ENCODE measurements around the gene PHF21A.
"Not testable (repeated sequence)": the region's sequence is repeated elsewhere in the genome, so short reads cannot be mapped to it uniquely, and the experiment has no call there.

Gene PHF21A

DNA sequence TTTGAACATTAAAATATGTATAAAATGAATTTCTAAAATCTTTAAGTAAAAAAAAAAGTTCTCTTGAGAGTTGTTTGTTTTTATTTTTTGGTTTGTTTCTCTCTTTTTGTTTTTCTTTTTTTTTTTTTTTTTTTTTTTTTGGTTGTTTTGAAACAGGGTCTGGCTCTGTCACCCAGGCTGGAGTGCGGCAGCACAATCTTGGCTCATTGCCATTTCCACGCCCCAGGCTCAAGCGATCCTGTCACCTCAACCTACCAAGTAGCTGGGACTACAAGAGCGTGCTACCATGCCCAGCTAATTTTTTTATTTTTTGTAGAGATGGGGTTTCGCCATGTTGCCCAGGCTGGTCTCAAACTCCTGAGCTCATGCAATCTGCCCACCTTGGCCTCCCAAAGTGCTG lies 139.4 kb downstream of the PHF21A start:
- DNase-seq: not testable (repeated sequence)

DNA sequence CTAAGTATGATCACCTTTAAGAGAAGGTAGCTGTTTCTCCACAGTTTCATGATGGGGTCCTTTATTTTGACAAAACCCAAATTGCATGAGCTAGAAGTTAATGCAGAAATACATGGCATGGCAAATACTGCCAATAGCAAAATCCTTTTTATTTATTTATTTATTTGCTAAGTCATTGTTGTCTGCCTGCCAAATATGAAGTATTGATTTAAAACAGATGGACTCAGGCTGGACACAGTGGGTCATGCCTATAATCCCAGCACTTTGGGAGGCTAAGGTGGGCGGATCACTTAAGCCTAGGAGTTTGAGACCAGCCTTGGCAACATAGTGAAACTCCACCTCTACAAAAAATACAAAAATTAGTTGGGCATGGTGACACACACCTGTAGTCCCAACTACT lies 146.4 kb downstream of the PHF21A start:
- no peak for DNase-seq

DNA sequence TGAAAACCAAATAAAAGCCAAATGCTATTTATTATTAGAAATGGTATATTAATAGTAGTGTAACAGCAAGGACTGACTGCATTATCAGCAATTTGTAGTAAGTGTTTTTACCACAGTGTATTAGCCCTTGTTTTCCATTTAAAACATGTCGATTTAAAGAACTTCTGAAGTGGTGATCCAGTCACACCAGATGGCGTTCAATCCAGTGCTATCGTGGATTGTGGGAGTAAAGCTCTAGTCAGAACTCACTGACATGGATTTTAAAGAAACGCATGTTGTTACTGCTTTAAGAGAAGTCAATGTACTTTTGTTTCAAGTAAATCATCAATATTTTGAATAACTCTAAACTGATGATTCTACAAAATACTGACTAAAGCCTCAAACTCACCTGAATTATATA lies 147.7 kb downstream of the PHF21A start:
- no peak for DNase-seq

DNA sequence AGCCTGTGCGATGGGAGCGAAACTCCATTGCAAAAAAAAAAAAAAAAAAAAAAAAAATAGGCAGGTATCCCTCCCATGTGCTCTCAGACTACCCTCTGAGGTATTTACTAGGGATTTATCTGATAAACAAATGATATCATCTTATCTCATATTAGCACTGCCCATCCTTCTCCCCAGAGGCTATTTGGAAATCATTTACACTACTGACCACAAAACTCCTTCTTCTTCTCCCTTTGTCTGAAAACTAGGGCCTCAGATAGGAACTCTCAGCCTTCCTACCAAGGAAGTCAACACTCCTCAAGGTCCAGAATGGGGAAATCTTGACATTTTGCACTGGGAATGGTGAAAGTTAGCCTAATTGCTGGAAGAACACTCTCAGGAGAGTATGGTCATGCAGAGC lies 152.4 kb downstream of the PHF21A start:
- DNase-seq: no peak

DNA sequence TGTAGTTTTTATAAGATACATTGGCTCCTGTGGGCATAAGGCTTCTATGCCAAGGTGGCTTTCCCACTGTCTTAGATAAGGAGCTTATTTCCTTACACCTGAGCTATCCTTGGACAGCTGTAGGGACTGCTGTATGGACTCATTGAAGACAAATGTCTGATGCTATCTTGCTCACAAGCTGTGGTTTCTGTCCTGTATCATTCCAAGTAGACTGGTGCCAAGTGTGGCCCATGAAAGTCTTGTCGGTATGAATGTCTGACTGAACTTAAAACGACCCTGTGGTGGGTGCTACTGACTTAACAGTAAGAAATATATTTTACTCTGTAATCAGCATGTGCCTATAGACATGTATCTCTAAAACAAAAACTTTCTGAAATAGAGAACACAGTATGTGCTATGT lies 153.7 kb downstream of the PHF21A start:
- no peak for DNase-seq

DNA sequence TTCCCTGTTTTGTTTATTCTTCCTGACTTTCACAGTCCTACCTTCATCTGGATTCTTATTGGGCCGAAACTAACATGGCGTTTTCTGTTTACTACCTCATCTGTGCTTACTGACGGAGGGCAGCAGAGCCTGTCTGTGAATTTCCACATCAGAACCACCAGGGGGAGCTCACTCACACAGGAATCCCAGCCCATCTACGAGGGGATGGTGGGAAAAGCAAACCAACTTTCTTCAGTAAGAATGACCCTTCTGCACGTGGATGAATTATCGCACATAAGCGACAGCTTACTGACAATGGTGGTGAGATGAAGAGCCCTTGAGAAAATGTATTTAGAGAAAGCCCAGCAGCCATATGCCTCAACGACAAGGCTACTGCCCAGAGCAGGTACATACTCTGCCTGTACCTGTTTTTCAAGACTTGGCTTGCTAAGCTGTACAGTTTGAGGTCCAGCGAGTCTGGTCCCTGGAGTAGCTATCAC lies 156.3 kb downstream of the PHF21A start:
- peak; percentile 57 to 69 for DNase-seq

DNA sequence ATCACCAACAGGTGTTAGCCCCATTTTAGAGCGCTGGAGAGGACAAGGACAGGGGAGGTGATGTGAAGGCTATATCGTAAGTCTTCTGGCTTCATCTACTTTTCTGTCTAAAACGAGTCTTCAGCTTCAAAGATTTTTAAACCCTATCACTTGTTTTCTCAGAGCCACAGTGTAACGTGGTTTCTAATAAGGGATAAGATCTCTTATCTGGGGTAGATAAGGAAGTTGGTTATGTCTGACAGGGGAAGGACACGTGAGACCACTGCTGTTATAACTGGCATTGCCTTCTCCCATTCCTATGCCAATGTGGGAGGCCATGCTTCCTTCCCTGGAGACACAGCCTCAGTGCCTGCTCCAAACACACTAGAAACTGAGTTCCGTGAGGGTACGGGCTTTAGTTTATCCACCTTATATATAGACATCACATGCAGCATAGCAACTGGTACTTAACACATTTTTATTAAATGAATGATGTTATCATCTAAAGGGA lies 159.5 kb downstream of the PHF21A start:
- DNase-seq: no peak

DNA sequence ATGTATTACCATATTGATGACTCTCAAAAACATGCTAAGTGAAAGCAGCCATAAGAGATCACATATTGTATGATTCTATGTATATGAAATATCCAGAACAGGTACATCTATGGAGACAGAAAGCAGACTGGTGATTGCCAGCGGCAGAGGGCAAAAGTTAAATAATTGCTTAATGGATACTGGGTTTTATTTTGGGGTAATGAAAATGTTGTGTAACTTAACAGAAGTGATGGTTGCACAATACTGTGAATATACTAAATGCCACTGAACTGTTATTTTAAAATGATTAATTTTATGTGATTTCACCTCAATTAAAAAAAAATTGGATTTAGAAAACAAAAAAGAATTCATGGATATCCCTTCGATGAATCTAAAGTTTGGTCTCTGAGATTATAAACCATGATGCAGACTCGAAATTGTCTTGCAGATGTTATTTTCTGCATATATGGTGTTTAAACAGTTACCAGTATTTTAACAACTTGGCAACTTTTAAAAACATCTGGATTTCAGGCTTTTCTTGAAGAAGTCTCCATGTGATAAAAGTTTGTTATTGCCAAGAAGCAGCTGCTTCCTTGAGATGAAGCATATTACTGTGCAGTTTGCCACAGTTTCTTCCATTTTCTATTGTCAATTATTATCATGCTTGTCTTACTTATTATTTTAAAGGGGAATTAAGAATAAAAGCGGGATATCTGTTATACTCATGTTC lies 160.7 kb downstream of the PHF21A start:
- DNase-seq: no peak

DNA sequence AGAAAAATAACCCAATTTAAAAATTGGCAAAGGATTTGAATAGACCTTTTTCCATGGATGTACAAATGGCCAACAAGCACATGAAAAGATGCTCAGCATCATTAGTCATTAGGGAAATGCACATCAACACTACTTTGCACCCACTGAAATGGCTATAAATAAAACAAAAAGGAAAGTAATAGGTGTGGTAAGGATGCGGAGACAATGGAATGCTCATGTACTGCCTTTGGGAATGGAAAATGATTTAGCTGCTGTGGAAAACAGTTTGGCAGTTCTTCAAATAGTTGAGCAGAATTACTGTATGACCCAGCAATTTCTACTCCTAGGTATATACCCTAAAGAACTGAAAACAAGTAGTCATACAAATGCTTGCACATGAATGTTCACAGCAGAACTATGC lies 161.4 kb downstream of the PHF21A start:
- DNase-seq: no peak

DNA sequence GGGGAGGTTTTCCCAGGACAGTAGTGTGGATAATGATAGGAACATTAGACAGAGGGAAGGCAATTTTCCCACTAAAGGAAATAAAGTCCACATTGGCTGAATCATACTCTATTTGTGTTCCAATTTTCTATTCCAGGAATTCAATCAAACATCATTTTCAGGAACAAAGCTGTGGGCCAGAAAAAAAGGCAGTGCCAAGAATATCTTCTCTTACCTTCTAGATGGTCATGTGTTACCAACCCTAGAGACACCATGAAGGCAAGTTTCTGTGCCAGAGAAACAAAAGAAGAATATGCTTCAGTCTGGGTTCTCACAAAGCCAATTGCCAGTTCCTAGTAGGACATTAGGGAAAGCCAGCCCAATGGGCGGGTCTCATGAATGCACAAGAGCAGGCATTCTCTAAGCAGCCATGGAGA lies 171.3 kb downstream of the PHF21A start:
- peak; percentile 33 to 56 for DNase-seq

DNA sequence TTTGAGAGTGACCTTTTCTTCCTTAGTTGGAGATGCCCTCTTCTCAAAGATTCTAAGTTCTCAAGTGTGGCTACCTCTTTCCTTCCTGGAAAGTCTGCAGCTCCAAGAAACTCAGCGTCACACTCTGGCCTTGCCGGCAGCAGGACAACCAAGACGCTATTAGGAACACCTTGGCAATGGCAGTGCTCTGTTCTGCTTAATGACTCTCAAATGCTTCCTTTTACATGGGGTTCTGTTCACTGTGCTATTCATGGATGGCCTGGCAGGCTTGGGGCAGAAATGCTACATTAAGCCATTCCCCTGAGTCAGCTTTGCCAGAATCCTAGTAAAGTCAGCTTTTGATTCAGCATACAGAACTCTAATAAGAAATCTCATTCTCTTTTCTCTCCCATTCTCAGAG lies 172.9 kb downstream of the PHF21A start:
- DNase-seq: no peak

DNA sequence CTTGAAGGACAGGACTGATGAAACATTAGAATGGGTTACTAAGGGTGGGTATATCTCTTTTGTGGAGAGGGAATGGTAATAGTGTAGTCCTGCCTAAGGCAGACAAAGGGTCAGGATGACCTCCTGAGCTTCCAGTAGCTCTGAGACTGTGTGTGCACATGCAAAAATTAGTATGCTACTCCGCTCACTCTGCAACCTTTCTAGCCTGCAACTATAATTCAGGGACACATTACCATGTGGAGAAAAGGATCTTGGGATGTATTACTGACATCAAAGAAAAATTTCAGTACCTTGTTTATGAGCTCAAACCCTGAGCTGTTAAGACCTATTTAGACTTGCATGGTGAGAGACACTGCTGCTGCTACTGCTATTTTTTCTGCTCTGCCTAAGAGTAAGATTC lies 173.4 kb downstream of the PHF21A start:
- no peak for DNase-seq

DNA sequence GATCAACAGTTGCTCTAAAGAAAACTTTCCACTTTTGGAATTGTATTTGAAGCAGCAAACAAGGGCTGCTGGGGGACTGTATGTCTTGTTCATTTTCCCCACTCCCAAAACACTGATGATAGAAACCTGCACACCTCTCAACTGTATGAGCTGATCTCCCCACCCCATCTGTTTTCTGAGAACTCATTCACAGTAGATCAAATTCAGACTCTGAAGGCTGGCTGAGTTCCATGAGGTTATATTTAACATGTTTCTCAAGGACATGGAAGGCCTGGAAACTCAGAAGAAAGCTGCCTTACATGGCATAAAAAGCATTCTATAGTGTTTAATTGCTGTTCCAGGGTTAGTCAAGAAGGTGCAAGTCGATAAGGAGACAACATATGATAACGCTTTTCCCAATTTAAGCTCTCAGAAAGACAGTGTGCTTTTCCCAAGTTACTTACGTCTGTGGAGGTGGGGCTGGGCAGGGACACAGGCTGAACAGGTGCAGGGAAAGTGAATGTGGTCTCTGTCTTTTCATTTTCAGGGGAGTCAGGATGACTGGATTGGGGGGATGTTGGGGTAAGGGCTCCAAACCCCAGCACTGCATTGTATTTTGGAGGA lies 175.8 kb downstream of the PHF21A start:
- no peak for DNase-seq

DNA sequence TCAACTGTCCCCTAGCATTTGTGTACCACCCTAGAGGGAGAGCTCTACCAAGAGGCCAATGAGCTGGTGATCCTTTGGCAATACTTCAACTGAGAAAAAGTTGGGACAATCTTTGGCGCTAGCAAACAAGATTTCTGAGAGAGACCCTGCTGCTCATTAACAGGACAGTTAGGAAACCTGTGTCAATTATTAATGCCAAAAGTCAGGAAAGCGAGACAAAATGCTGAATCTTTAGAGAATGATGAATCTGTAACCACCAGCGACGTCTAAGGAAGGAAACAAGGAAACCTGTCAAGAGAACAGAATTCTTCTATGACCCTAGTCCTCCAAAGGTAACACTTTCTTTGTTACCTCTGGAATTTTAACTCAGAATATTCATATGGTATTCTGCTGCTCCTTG lies 178.9 kb downstream of the PHF21A start:
- DNase-seq: no peak

DNA sequence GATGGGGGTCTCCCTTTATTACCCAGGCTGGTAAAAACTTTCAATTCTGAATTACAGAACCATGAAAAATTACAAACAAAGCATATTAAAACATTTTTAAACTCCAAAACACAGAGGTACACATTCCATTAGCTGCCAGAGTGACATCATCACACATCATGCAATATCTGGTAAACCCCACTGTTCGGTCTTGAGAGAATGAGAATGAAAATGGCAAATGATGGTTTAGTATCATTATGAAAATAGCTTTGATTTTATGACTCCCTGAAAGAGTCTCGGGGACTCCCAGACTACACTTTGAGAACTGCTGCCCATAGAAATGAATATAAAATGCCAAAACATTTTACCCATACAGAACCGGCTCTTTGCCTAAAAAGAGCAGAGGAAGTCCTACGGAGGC lies 180.0 kb downstream of the PHF21A start:
- DNase-seq: no peak

DNA sequence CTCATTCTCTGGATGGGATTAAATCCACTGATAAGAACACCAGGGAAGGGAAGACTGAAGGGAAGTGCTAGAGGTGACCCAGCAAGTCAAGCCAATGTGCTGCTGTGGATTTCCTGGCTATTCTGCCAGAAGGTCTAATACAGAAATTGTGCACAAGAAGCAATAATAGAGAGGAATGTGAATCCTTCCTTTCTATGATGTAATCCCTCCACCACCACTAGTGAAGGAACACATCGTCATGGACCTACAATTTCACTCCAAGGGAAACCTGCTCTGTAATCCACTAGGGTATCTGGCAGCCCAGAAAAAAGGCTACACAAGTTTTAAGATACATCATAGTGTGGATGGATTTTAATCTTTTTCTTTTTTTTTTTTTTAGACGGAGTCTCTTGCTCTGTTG lies 181.4 kb downstream of the PHF21A start:
- no peak for DNase-seq

DNA sequence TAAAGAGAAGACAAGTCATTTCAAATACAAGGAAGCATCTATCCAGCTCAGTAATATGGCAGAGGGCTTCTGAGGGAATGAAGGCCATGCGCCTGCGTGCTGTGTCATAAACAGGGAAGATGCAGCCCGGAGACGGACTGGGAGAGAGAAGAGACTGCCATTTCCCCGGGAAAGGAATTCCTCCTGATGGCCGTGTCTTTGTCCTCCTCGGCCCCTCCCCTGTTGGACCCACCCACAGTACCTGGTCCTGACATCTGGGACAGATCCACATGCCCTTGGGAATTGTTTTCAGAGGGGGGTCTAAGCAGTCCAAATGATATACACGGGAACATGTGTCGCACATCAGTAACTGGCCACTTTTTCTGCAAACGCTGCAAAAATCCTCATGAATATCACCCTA lies 183.3 kb downstream of the PHF21A start:
- DNase-seq: no peak

DNA sequence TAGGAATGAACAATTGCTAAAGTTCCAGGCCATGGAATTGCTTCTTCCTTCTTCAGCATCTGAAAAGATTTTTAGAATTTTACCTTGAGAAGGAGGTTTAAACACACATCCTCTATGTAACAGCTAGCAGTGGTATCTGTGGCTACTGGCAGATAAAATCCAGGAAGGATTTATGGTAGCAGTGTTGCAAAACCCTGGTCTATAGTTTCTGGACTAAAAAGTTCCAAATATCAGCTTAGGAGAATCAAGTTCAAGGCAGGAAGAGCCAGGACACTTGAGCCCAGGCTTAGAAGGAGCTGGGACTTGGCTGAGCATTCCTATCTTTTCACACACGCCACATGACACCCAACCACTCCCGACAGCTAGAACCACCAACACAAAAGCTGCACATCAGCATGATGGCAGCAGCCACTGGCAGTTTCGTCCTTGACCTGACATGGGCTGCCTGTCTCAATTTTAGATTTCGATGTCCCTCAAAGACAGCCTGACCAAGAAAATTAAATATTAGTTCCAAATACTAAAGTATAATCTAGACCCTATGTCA lies 184.7 kb downstream of the PHF21A start:
- no peak for DNase-seq

DNA sequence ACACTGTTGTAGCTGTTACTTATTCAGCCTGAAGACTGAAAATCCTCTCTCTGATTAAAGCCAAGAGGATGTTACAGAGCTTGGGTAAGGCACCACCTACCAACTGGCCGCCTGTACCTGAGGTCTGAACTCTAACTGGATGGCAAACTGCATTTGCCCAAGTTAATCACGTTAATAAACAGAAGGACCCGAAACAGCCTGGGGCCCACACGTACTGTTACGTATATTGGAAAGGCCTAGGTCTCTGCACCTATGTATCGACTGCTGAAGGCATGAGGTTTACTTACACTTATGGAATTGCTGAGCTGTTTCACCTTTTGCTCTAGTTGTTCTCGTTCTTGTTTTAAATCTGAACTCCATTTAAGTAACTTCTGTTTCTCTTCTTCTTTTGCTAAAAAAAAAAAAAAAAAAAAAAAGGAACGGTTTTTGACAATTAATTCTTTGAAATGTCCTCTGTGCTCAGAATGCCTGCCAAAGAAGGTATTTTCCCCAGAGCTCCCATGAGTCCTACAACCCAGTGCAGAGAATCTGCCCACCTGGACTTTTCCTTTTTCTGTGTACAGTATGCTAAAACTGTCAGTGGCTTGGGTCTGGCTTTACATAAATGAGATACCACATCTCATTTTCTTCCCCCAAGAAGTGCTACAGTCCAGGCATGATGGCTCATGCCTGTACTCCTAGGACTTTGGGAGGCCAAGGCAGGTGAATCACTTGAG lies 185.7 kb downstream of the PHF21A start:
- DNase-seq: no peak

DNA sequence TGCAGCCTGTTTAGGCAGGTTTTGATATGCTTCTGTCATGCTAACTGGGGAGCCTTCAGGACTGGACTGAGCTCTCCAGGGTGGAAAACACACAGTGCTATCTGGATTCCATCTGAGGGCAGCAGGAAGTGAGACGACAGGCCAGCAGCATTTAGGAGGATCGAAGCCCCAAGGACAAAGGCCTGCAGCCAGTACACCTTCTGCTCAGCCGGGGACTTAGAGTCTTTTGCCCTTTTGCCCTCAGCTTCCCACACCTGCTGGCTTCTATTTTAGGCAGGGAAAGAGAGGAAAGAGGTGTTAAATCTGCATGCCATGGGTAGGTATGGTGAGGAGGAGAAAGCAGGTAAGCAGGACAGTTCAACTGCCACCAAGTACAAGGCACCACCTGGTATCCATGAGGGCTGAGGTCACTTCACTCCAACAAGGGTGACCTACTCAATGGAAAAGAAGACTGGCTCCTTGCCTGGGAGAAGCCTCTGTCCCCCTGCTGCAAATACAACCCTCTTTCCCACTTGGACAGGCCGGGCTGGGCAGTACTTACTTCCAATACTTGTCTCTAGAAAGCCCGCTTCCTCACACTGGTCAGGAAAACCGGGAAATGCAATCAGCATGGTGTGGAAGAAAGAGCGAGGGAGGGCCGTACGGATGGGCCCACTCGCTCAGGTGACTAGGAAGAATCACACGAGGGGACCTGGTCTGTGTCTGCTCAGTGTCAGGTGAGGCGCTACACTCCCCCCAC lies 186.5 kb downstream of the PHF21A start:
- DNase-seq: no peak

DNA sequence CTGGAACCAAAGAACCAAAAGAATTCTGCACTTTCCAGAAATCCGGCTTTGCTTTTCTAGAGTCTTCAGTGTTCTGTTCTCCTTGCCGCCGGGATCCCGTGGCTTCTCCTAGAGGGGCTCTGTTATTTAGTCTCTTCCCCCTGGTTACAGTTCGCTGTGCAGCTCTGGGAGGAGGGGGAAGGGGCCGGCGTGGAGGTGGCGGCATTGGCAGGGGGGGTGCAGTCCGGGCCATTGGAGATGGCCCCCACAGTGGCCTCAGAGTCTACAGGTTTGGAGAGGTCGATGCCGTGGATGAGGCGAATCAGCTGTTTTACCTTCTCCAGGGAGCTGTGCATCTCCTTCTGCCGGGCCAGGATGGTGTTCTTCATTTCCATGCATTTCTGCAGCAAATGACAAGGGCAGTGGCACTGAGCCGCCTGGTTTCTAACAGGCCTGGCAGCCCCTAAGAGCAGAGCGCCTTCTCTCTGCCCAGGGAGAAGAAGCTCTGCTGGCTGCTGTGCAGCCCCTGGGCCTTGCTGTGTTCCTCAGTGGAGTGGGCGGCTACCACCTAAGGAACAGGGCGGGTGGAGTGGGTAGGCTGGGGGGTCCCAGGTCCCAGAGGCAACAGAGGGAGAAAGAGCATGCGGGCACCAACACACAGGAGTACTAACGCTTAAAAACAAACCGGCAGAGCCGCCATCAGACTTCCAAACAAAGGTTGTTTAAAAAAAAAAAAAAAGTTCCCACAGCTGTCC lies 187.2 kb downstream of the PHF21A start:
- DNase-seq: no peak

DNA sequence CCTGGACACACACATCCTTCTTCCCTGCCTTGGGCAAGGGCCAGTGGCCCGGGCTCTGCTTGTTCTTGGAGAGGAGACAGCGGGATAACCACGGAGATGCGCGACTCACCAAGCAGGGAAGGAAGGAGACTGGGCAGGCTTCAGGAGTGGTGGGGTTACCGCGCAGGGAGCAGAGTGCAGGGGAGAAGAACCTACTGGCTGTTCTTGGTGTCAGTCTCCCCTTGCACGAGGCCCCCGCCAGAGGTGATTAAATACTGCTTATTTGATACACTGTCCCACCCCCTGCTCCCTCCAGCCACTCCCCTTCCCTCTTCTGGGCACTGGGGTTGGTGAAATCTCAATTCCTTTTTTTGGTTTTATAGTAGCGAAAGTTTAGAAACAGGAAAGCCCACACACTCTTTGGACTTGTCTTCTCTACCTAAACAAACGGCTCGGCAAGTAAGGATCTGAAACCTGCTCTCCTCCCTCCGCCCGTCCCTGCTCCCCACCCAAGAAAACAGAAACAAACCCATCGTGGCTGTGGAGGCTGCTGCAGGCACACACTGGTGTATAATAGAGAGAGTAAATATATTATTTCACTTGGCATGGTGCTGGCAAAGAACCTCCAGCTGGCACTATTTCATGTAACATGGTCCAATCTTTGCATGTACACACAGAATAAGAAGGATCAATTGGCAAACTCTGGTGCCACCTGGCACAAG lies 188.0 kb downstream of the PHF21A start:
- DNase-seq: no peak

Measured in NCI-H1930 (cell line).